Activated gamma-delta T cell treated with anti-CD3 and anti-CD28 coated beads, Interleukin-2, amount 50 U/mL, for 16 hours (primary cell): ENCODE results near the gene HOXA11.

Source experiments
- DNase-seq: peaks from one replicate; pipeline ENCODE4 v3.0.0-alpha.2; 2020; ENCODE audit warnings: low read depth

Gene HOXA11

GRCh38 chr7:27132214-27132613, 52.8 kb downstream of the HOXA11 start:
- DNase-seq = no peak

DNA sequence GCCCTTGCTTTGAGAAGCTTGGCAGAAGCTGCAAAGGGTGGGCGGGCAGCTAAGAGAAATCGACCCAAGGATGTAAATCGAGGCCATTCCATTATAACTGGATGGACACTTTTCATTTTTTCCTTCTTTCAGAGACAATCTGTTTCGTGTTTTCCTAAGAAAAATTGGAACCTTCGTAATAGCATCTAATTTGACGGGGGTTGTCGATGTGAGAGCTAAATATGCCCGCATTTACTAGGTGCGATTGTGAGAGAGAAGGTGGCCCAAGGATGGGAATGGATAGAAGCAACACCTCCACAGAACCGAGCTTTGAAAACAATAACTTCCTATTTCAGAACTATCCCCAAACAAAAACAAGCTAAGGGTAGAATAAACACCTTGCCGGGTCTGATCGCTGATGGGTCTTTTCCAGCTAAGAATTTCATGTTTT, 53.6 kb downstream of the HOXA11 start:
- DNase-seq = no peak
